ENCODE data around the gene BICDL1.
"Not testable (repeated sequence)": the region's sequence is repeated elsewhere in the genome, so short reads cannot be mapped to it uniquely, and the experiment has no call there.

BICDL1 gene

GRCh38 chr12:119956047-119956446, 33.0 kb upstream of the BICDL1 start:
- DNase-seq (ENCODE audit: low read depth): peak; percentile 11
- no peak overlapping the region for H3K4me3 ChIP-seq (ENCODE audit: low read length)
- no peak for TF ChIP-seq CTCF (IDR thresholded peaks at IDR 0.05; ENCODE audit: insufficient read depth, low read depth, low read length, missing control alignments)

GRCh38 chr12:119957135-119957534, 31.9 kb upstream of the BICDL1 start:
- TF ChIP-seq CTCF (IDR thresholded peaks at IDR 0.05; ENCODE audit: insufficient read depth, low read depth, low read length, missing control alignments): no peak
- no peak overlapping the region for H3K4me3 ChIP-seq (ENCODE audit: low read length)
- DNase-seq (ENCODE audit: low read depth): no peak

- DNase-seq (ENCODE audit: low read depth): no peak
- TF ChIP-seq CTCF (IDR thresholded peaks at IDR 0.05; ENCODE audit: insufficient read depth, low read depth, low read length, missing control alignments): no peak
- H3K4me3 ChIP-seq (ENCODE audit: low read length): no peak overlapping the region
Measured at GRCh38 chr12:119959435-119959834, 29.6 kb upstream of the BICDL1 start.

- no peak overlapping the region for H3K4me3 ChIP-seq (ENCODE audit: low read length)
- TF ChIP-seq CTCF (IDR thresholded peaks at IDR 0.05; ENCODE audit: insufficient read depth, low read depth, low read length, missing control alignments): no peak
- no peak for DNase-seq (ENCODE audit: low read depth)
Measured at GRCh38 chr12:119964123-119964522, 24.9 kb upstream of the BICDL1 start.

GRCh38 chr12:119964929-119965328, 24.1 kb upstream of the BICDL1 start:
- DNase-seq (ENCODE audit: low read depth): no peak
- H3K4me3 ChIP-seq (ENCODE audit: low read length): no peak overlapping the region
- no peak for TF ChIP-seq CTCF (IDR thresholded peaks at IDR 0.05; ENCODE audit: insufficient read depth, low read depth, low read length, missing control alignments)

- no peak overlapping the region for H3K4me3 ChIP-seq (ENCODE audit: low read length)
- no peak for DNase-seq (ENCODE audit: low read depth)
- TF ChIP-seq CTCF (IDR thresholded peaks at IDR 0.05; ENCODE audit: insufficient read depth, low read depth, low read length, missing control alignments): no peak
Measured at GRCh38 chr12:119980242-119980641, 8.8 kb upstream of the BICDL1 start.

GRCh38 chr12:119980702-119981101, 8.3 kb upstream of the BICDL1 start:
- DNase-seq (ENCODE audit: low read depth); H3K4me3 ChIP-seq (ENCODE audit: low read length): not testable (repeated sequence)

GRCh38 chr12:119989361-119989730, 310 bp downstream of the BICDL1 start:
- H3K4me3 ChIP-seq (ENCODE audit: low read length): peak overlapping the region; percentile 51
- no peak for TF ChIP-seq CTCF (IDR thresholded peaks at IDR 0.05; ENCODE audit: insufficient read depth, low read depth, low read length, missing control alignments)
- no peak for DNase-seq (ENCODE audit: low read depth)
